GM12878 (cell line): ENCODE results near the gene EXO1. TPM values are rescaled to one million over a fixed set of nuclear protein-coding genes. Genes with fewer than 3 reads are reported as not detected.

Experiments
- ATAC-seq: fragments of 200-7000 bp; cut with Tn5 transposase; 3 replicates; pipeline ENCODE4 v1.9.1; 2020; ENCODE audit warnings: mild to moderate bottlenecking, moderate library complexity
- BruUV-seq: library from RNA; stranded (reverse); fragments of 400-500 nt; replicated peaks from 2 replicates; lab custom pipeline; 2021; lab: Mats Ljungman, UMichigan
- CTCF ChIA-PET: fragments of 300-600 bp; sonication (Branson Sonifier 250); formaldehyde crosslinking; extraction: SDS; loops from one replicate; lab custom pipeline; 2021; ENCODE audit warnings: inconsistent platforms; lab: Yijun Ruan, JAX
- POLR2A ChIA-PET: fragments of 350-600 bp; formaldehyde crosslinking; extraction: SDS; loops from one replicate; lab custom pipeline; 2021; ENCODE audit warnings: inconsistent platforms; lab: Charles Lee
- RAD21 ChIA-PET: fragments of 300-600 bp; sonication (Branson Sonifier 250); formaldehyde crosslinking; loops from one replicate; lab custom pipeline; 2023; ENCODE audit warnings: antibody characterized with exemption; ENCODE audit not compliant: unreplicated experiment; lab: Charles Lee
- SMC1A ChIA-PET: fragments of 300-600 bp; sonication (Branson Sonifier 250); formaldehyde crosslinking; loops from one replicate; lab custom pipeline; 2023; ENCODE audit not compliant: unreplicated experiment, uncharacterized antibody; lab: Charles Lee
- DNase-seq: peaks from one replicate; pipeline ENCODE4 v3.0.0-alpha.2; 2011; ENCODE audit warnings: low read depth, low spot score
- FAIRE-seq: peaks from 3 replicates; lab custom pipeline; 2011; peaks lifted over from hg19 to GRCh38; lab: Jason Lieb, UNC
- H2AFZ ChIP-seq: 2 replicates; pipeline ENCODE4 v1.6.0; 2011; ENCODE audit warnings: low read depth, low read length, control low read depth; ENCODE audit not compliant: control insufficient read depth
- H3K27ac ChIP-seq: 2 replicates; pipeline ENCODE4 v1.5.1; 2011; ENCODE audit warnings: control low read depth; ENCODE audit not compliant: control insufficient read depth, insufficient read depth
- H3K27me3 ChIP-seq, 2 experiments: replicated peaks in 1 of 2; 2 replicates each; pipeline versions ENCODE4 v1.6.0 to v1.6.1; 2011; ENCODE audit warnings: low read length in 1 of 2; ENCODE audit not compliant: control insufficient read depth in 2 of 2, insufficient read depth in 2 of 2
- H3K36me3 ChIP-seq, 2 experiments: 2 replicates each; pipeline ENCODE4 v1.5.1; 2011; ENCODE audit warnings: low read length in 1 of 2; ENCODE audit not compliant: control insufficient read depth in 2 of 2, insufficient read depth in 2 of 2
- H3K4me1 ChIP-seq: 2 replicates; pipeline ENCODE4 v1.6.1; 2011; ENCODE audit warnings: mild to moderate bottlenecking, low read length, moderate library complexity, mixed read lengths; ENCODE audit not compliant: control insufficient read depth, insufficient read depth
- H3K4me2 ChIP-seq: 2 replicates; pipeline ENCODE4 v1.6.0; 2011; ENCODE audit warnings: control low read depth; ENCODE audit not compliant: control insufficient read depth, insufficient read depth
- H3K4me3 ChIP-seq: fragments of 200-600 bp; sonication (generic); 2 replicates; pipeline ENCODE4 v1.5.1; 2016
- H3K79me2 ChIP-seq: 2 replicates; pipeline ENCODE4 v1.6.0; 2011; ENCODE audit warnings: low read length; ENCODE audit not compliant: control insufficient read depth, insufficient read depth
- H3K9ac ChIP-seq: 2 replicates; pipeline ENCODE4 v1.8.0; 2011; ENCODE audit warnings: low read length, control low read depth, mixed read lengths; ENCODE audit not compliant: control insufficient read depth, insufficient read depth
- H3K9me3 ChIP-seq: replicated peaks from 3 replicates; pipeline ENCODE4 v1.5.1; 2011; ENCODE audit warnings: mild to moderate bottlenecking, low read length; ENCODE audit not compliant: control insufficient read depth, insufficient read depth
- H4K20me1 ChIP-seq: 2 replicates; pipeline ENCODE4 v1.6.0; 2011; ENCODE audit not compliant: control insufficient read depth, insufficient read depth
- ASH2L ChIP-seq: fragments of 300-600, 200-600 bp; sonication (generic); IDR thresholded peaks from 2 replicates; pipeline ENCODE4 v1.6.1; 2017; ENCODE audit warnings: low read depth, mild to moderate bottlenecking, borderline replicate concordance
- CBX3 ChIP-seq: fragments of 200-600 bp; sonication (generic); IDR thresholded peaks from 2 replicates; pipeline ENCODE4 v1.6.1; 2016; ENCODE audit warnings: low read depth, borderline replicate concordance
- JUNB ChIP-seq: IDR thresholded peaks from 2 replicates; pipeline ENCODE4 v1.6.1; 2016; ENCODE audit warnings: antibody characterized with exemption, mild to moderate bottlenecking
- JUND ChIP-seq: IDR thresholded peaks from 2 replicates; pipeline ENCODE4 v1.6.1; 2012; ENCODE audit warnings: low read depth, mild to moderate bottlenecking, low read length, improper control_type of control experiment, moderate library complexity
- KAT2A ChIP-seq: conservative IDR thresholded peaks from 2 replicates; pipeline ENCODE4 v1.6.1; 2011; ENCODE audit warnings: low read depth, low read length; ENCODE audit not compliant: control insufficient read depth
- NR2C2 ChIP-seq: IDR thresholded peaks from 2 replicates; pipeline ENCODE4 v1.6.1; 2011; ENCODE audit warnings: borderline replicate concordance, low read depth; ENCODE audit not compliant: control insufficient read depth, insufficient read length
- SMARCA5 ChIP-seq: fragments of 450-650 bp; IDR thresholded peaks from 2 replicates; pipeline ENCODE4 v1.6.1; 2017; ENCODE audit warnings: mild to moderate bottlenecking
- SRF ChIP-seq, 2 experiments: IDR thresholded peaks; 2 replicates each; pipeline ENCODE4 v1.6.1; 2011; ENCODE audit warnings: low read depth in 2 of 2, low read length in 2 of 2, mild to moderate bottlenecking in 1 of 2, moderate library complexity in 1 of 2
- YY1 ChIP-seq: IDR thresholded peaks from 2 replicates; pipeline ENCODE4 v1.6.1; 2011; ENCODE audit warnings: low read depth, mild to moderate bottlenecking, low read length
- ZZZ3 ChIP-seq: IDR thresholded peaks from 2 replicates; pipeline ENCODE4 v1.6.1; 2011; ENCODE audit warnings: low read depth; ENCODE audit not compliant: control insufficient read depth, insufficient read length
- WGBS: methylation state at CpG from one replicate; pipeline ENCODE4 v1.1.6; 2016; ENCODE audit warnings: low lambda C conversion rate; ENCODE audit not compliant: insufficient replicate concordance, insufficient coverage; ENCODE audit errors: missing lambda C conversion rate; 5-methylcytosine and 5-hydroxymethylcytosine counted together
- in situ Hi-C: fragments of 300-500 bp; cut with MboI; formaldehyde crosslinking; loops from 9 replicates; pipeline ENCODE4 v1.14.3; 2018; ENCODE audit warnings: mixed read lengths
- intact Hi-C: fragments of 100-400 bp; cut with micrococcal nuclease; formaldehyde crosslinking; loops from one replicate; pipeline ENCODE4 v1.14.2; 2022; ENCODE audit not compliant: unreplicated experiment
- polyA plus RNA-seq, 11 experiments: library from polyadenylated mRNA; depleted of rRNA in 4 of 11; unstranded in 6 of 11; stranded (reverse) in 5 of 11; fragments of >200 nt; fragmentation: Nextera tagmentation in 4 of 11; fragmentation: Illumina TruSeq in 1 of 11; extraction: Ambion mirVana in 4 of 11; extraction: Trizol in 1 of 11; gene quantifications; 1 replicate in 1 of 11; 2 replicates in 10 of 11; pipeline versions ENCODE4 v1.2.1 to v1.2.3, GENCODE V29; 2011 to 2016; ENCODE audit warnings: inconsistent platforms in 2 of 11, missing spikeins in 2 of 11, low read depth in 1 of 11
- total RNA-seq, 4 experiments: library from RNA; depleted of rRNA in 3 of 4; stranded (reverse); fragments of >200 nt in 3 of 4; fragmentation: Illumina TruSeq in 1 of 4; extraction: Trizol in 1 of 4; gene quantifications; 2 replicates each; pipeline versions ENCODE4 v1.2.1 to v1.2.3, GENCODE V29; 2013 to 2021
- TF ChIP-seq, protein P1 (sequence below): IDR thresholded peaks from 2 replicates; pipeline ENCODE4 v1.6.1; 2011; ENCODE audit warnings: low read depth, low read length, improper control_type of control experiment, borderline replicate concordance
- TF ChIP-seq, protein P2 (sequence below): fragments of 450-650 bp; IDR thresholded peaks from 2 replicates; pipeline ENCODE4 v1.6.1; 2016; ENCODE audit warnings: mild to moderate bottlenecking

Gene EXO1
- total and polyA plus RNA-seq, 10 of the 15 experiments (the other 5 are each of a cell fraction or from before 2014, with no cell fraction given): 8.7 to 43.4 (median 30.6) TPM

DNA sequence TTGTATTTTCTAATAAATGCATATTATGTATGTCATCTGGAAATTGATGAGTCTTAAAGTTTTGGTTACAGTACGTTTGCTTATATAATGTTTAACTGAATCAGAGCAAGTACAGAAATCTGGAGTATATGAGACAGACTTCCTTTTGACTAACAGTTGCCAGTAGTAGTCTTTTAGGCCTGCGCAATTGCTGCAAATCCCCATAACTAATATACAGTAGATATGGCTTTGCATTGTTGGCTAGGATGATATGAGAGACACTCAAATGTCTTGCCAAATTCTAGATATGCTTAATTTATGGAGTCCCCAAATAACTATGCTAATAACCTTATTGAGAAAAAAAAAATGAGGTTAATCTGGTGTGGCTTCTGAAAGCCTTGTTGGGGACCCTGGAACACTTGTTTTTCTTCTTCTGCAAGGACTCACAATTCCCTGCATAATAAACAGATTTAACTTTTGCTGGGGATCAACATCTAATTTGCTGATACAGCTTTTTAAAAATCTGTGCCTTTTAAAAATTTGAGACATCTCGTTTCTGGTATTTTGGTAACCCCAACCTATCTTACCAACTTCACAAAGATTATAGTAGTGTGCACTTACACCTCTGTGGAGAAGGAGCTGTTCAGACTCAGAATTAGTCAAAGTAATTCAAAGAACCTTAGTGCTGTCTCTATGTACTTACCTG lies 22.9 kb downstream of the EXO1 start:
- intact Hi-C loops (no loop called here), in situ Hi-C loops (no loop called here)
- Histone ChIP-seq H4K20me1 (no peaks in the 10 kb centered on the region), H3K36me3 (peaks cover 0 to 3% of the 10 kb centered on the region in 2 experiments; a peak in 2 of 4 replicates), H3K4me2 (no peak overlapping the region), H3K9ac (no peak overlapping the region), H3K79me2 (no peaks in the 10 kb centered on the region), H3K27ac (no peak overlapping the region), H2AFZ (no peak overlapping the region), H3K9me3 (no peaks in the 10 kb centered on the region), H3K27me3 (no peaks in the 10 kb centered on the region), H3K4me1 (no peaks in the 10 kb centered on the region), H3K4me3 (no peak overlapping the region)
- DNase-seq (no peak), FAIRE-seq (no peak), ATAC-seq (no peak)
- CTCF ChIA-PET: no interaction called here
- WGBS: 98% methylated on average over 3 of the region's 3 CpGs
- RAD21 ChIA-PET: interaction anchor here (0.7 kb wide), 1 partner anchor 25 kb away, joined by 3 read pairs; no protein-coding TSS in a partner anchor
- SMC1A ChIA-PET: interaction anchor here (1.3 kb wide), 1 partner anchor 23 kb away, joined by 3 read pairs; no protein-coding TSS in a partner anchor
- TF ChIP-seq ZZZ3: no peak
- TF ChIP-seq NR2C2: no peak
- TF ChIP-seq YY1: no peak
- TF ChIP-seq, protein P1, sequence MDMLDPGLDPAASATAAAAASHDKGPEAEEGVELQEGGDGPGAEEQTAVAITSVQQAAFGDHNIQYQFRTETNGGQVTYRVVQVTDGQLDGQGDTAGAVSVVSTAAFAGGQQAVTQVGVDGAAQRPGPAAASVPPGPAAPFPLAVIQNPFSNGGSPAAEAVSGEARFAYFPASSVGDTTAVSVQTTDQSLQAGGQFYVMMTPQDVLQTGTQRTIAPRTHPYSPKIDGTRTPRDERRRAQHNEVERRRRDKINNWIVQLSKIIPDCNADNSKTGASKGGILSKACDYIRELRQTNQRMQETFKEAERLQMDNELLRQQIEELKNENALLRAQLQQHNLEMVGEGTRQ: no peak
- no peak for TF ChIP-seq SRF (IDR thresholded peaks at IDR 0.05; ENCODE audit: low read depth in 2 of 2, low read length in 2 of 2)
- TF ChIP-seq KAT2A: no peak
- TF ChIP-seq SMARCA5: no peak
- TF ChIP-seq ASH2L: no peak
- no peak for TF ChIP-seq JUNB
- TF ChIP-seq, protein P2, sequence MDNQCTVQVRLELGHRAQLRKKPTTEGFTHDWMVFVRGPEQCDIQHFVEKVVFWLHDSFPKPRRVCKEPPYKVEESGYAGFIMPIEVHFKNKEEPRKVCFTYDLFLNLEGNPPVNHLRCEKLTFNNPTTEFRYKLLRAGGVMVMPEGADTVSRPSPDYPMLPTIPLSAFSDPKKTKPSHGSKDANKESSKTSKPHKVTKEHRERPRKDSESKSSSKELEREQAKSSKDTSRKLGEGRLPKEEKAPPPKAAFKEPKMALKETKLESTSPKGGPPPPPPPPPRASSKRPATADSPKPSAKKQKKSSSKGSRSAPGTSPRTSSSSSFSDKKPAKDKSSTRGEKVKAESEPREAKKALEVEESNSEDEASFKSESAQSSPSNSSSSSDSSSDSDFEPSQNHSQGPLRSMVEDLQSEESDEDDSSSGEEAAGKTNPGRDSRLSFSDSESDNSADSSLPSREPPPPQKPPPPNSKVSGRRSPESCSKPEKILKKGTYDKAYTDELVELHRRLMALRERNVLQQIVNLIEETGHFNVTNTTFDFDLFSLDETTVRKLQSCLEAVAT: no peak
- TF ChIP-seq JUND: no peak
- TF ChIP-seq CBX3: no peak
- no TSS peak for BruUV-seq
- POLR2A ChIA-PET: no interaction called here
